GM12875 (cell line): ENCODE results near the gene TTLL7.

Experiments
- H3K4me3 ChIP-seq: one replicate; pipeline ENCODE4 v1.5.1; 2011; ENCODE audit warnings: low read depth, low read length, control low read depth
- TF ChIP-seq, protein P1 (sequence below): IDR thresholded peaks from 2 replicates; pipeline ENCODE4 v1.5.1; 2011; ENCODE audit warnings: low read depth, mild to moderate bottlenecking, control low read depth, inconsistent platforms, low read length, moderate library complexity, borderline replicate concordance; ENCODE audit not compliant: insufficient read depth

TTLL7 gene

GRCh38 chr1:83909687-83910086, 89.2 kb downstream of the TTLL7 start:
- TF ChIP-seq, protein P1, sequence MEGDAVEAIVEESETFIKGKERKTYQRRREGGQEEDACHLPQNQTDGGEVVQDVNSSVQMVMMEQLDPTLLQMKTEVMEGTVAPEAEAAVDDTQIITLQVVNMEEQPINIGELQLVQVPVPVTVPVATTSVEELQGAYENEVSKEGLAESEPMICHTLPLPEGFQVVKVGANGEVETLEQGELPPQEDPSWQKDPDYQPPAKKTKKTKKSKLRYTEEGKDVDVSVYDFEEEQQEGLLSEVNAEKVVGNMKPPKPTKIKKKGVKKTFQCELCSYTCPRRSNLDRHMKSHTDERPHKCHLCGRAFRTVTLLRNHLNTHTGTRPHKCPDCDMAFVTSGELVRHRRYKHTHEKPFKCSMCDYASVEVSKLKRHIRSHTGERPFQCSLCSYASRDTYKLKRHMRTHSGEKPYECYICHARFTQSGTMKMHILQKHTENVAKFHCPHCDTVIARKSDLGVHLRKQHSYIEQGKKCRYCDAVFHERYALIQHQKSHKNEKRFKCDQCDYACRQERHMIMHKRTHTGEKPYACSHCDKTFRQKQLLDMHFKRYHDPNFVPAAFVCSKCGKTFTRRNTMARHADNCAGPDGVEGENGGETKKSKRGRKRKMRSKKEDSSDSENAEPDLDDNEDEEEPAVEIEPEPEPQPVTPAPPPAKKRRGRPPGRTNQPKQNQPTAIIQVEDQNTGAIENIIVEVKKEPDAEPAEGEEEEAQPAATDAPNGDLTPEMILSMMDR, result no peak
- H3K4me3 ChIP-seq, result no peak overlapping the region

- H3K4me3 ChIP-seq, result no peak overlapping the region
- TF ChIP-seq, protein P1, result peak; percentile 43; the same call in 1 of the 2 replicates
These were observed 93.5 kb downstream of the TTLL7 start for GRCh38 chr1:83905315-83905907.

DNA sequence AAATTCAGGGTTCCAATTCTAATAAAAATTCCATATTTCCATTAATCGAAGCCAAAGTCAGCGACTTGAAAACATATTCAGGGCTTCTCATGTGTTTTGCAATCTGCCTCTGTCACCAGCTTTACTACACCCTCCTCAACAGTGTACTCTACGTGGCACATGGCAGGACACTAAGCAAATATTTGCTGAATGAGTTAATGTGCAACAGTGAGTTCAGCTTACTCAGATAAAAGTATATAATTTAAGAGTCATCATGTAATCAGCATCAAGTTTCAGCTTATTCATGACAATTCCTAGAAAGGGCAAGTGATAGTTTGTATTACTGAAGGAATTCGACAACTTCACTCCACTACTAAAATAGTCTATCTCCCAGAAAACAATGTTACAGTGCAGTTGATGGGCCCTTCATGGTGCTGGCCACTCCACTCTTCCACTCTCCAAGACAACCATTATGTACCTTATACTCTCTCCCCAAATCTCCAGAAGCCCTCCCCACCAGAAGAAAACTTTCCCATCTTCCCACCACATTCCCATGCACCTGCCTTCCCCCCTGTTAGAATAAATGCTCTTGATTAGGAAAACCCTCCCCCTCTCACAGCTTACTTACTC, 97.3 kb downstream of the TTLL7 start:
- H3K4me3 ChIP-seq, result no peak overlapping the region
- TF ChIP-seq, protein P1, result no peak

GRCh38 chr1:83900524-83900923, 98.4 kb downstream of the TTLL7 start:
- TF ChIP-seq, protein P1, result no peak
- H3K4me3 ChIP-seq, result no peak overlapping the region

DNA sequence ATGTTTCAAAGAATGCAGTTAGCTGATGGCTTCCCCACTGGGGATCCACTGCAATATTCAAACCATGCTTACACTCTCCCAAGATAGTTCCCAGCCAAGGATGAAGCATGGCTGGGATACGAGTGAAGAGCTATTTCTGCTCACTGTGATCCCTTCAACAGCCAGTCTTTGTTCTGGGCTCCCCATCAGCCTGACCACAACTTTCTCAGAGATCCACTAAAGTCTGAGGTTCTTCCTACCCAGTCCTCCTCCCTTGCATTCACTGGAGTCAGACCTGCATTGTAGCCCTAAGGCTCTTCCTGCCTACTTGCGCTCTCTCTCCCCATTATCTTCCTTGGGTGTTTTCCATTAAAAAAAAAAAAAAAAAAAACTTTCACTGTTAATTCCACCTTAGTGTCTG, 101.4 kb downstream of the TTLL7 start:
- TF ChIP-seq, protein P1, result no peak
- H3K4me3 ChIP-seq, result no peak overlapping the region

GRCh38 chr1:83896299-83896698, 102.6 kb downstream of the TTLL7 start:
- TF ChIP-seq, protein P1, result no peak
- no peak overlapping the region for H3K4me3 ChIP-seq

GRCh38 chr1:83889707-83890106, 109.2 kb downstream of the TTLL7 start:
- TF ChIP-seq, protein P1, result no peak
- H3K4me3 ChIP-seq, result no peak overlapping the region
